ENCODE measurements around the gene FAM222B.
"Not testable (repeated sequence)": the region's sequence is repeated elsewhere in the genome, so short reads cannot be mapped to it uniquely, and the experiment has no call there.

The FAM222B gene

GRCh38 chr17:28743243-28744103 is 99.1 kb downstream of the FAM222B start, which contains the start of gene TRAF4:
Gene TRAF4 (plus strand): TSS chr17:28744011. CDS start chr17:28744113, 102 bp downstream.
- Histone ChIP-seq H3K36me3 (ENCODE audit: insufficient read depth, low read length) (peaks cover 39% of the 10 kb centered on the region), H3K4me3 (ENCODE audit: low read length) (peak within 1 kb of the TSS; percentile 87), H3K4me1 (ENCODE audit: insufficient read depth, low read length) (peaks cover 14% of the 10 kb centered on the region; the same call in 1 of the 2 replicates), H3K9me3 (ENCODE audit: insufficient read depth, low read depth, low read length) (no peaks in the 10 kb centered on the region), H3K9ac (ENCODE audit: low read depth, low read length) (peak within 1 kb of the TSS; percentile 96), H3K27me3 (ENCODE audit: insufficient read depth, low read length) (no peaks in the 10 kb centered on the region), H3K27ac (ENCODE audit: low read depth, low read length) (peak within 1 kb of the TSS; percentile 100)
- WGBS = under 1% methylated on average over 70 of the region's 70 CpGs

DNA sequence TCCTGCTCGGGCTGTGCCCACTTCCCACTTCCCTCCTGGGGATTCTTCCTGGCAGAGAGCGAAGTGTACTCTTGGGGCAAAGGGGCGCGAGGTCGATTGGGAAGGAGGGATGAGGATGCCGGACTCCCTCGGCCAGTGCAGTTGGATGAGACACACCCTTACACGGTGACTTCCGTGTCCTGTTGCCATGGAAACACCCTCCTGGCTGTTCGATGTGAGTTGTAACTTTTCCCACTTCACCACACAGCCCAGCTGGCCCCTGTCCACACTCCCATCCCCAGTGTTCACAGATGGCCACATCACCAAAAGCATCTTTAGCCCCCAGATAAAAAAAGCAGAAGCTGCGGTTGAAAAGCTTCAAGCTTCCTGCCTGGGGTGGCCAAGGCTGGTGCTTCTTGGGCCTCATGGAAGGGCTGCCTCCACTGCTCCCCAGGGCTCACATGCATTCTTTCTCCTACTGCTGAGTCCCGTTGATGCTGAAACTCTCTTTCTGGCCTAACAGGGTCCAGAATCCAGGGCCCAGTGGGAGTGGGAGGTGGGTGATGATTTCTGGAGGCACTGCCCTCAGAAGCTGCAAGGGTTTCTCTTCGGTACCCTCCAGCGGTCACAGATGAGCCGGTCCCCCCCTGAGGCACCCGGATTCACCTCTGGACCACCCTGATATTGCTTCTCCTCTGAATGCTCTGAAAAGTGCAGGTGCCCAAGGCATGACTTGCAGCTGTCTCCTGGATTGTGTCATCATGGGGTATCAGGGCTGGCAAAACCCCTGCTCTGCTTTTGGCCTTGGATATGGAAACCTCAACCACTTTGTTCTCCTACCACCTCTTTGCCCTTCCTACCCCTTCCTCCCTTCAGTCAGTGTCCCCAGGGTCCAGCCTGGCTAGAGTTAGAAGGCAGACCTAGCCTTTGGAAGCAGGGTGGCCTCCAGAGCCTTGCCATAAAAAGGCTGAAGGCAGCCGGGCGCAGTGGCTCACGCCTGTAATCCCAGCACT is 100.9 kb downstream of the FAM222B start:
- Histone ChIP-seq H3K27me3 (ENCODE audit: insufficient read depth, low read length) (no peaks in the 10 kb centered on the region), H3K4me1 (ENCODE audit: insufficient read depth, low read length) (peaks cover 12% of the 10 kb centered on the region; the same call in 1 of the 2 replicates), H3K9ac (ENCODE audit: low read depth, low read length) (no peak overlapping the region), H3K9me3 (ENCODE audit: insufficient read depth, low read depth, low read length) (no peaks in the 10 kb centered on the region), H3K36me3 (ENCODE audit: insufficient read depth, low read length) (peaks cover 28% of the 10 kb centered on the region), H3K4me3 (ENCODE audit: low read length) (no peak overlapping the region), H3K27ac (ENCODE audit: low read depth, low read length) (no peak overlapping the region)
- 94% methylated on average over 19 of the region's 19 CpGs for WGBS

- Histone ChIP-seq H3K4me3 (ENCODE audit: low read length) (no peak overlapping the region), H3K9me3 (ENCODE audit: insufficient read depth, low read depth, low read length) (no peaks in the 10 kb centered on the region), H3K4me1 (ENCODE audit: insufficient read depth, low read length) (0 out of 2 replicates have a peak, but pooled peaks cover 2% of the 10 kb centered on the region), H3K27me3 (ENCODE audit: insufficient read depth, low read length) (no peaks in the 10 kb centered on the region), H3K36me3 (ENCODE audit: insufficient read depth, low read length) (peaks cover 19% of the 10 kb centered on the region), H3K9ac (ENCODE audit: low read depth, low read length) (no peak overlapping the region), H3K27ac (ENCODE audit: low read depth, low read length) (no peak overlapping the region)
- WGBS = 94% methylated on average over 10 of the region's 10 CpGs
Observed at GRCh38 chr17:28740406-28741357, 101.9 kb downstream of the FAM222B start.

GRCh38 chr17:28738680-28739384 is 103.8 kb downstream of the FAM222B start:
- Histone ChIP-seq H3K27ac (ENCODE audit: low read depth, low read length) (no peak overlapping the region), H3K9me3 (ENCODE audit: insufficient read depth, low read depth, low read length) (no peaks in the 10 kb centered on the region), H3K4me3 (ENCODE audit: low read length) (no peak overlapping the region), H3K9ac (ENCODE audit: low read depth, low read length) (no peak overlapping the region), H3K36me3 (ENCODE audit: insufficient read depth, low read length) (peaks cover 33% of the 10 kb centered on the region), H3K27me3 (ENCODE audit: insufficient read depth, low read length) (no peaks in the 10 kb centered on the region), H3K4me1 (ENCODE audit: insufficient read depth, low read length) (no peaks in the 10 kb centered on the region)
- 93% methylated on average over 9 of the region's 10 CpGs for WGBS

GRCh38 chr17:28737770-28738679 is 104.6 kb downstream of the FAM222B start:
- WGBS = 96% methylated on average over 22 of the region's 22 CpGs
- Histone ChIP-seq H3K27ac (ENCODE audit: low read depth, low read length) (no peak overlapping the region), H3K9ac (ENCODE audit: low read depth, low read length) (no peak overlapping the region), H3K4me1 (ENCODE audit: insufficient read depth, low read length) (no peaks in the 10 kb centered on the region), H3K9me3 (ENCODE audit: insufficient read depth, low read depth, low read length) (no peaks in the 10 kb centered on the region), H3K27me3 (ENCODE audit: insufficient read depth, low read length) (no peaks in the 10 kb centered on the region), H3K4me3 (ENCODE audit: low read length) (no peak overlapping the region), H3K36me3 (ENCODE audit: insufficient read depth, low read length) (peaks cover 35% of the 10 kb centered on the region)

DNA sequence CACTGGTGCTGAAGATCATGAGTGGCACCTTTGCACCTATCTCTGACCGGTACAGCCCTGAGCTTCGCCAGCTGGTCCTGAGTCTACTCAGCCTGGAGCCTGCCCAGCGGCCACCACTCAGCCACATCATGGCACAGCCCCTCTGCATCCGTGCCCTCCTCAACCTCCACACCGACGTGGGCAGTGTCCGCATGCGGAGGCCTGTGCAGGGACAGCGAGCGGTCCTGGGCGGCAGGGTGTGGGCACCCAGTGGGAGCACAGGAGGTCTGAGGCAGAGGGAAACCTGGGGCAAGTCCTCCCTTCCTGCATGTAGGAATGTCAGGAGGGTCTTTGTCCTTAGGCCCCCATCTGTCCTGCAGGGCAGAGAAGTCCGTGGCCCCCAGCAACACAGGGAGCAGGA is 105.3 kb downstream of the FAM222B start:
- H3K27me3 ChIP-seq (ENCODE audit: insufficient read depth, low read length) = no peaks in the 10 kb centered on the region
- peaks cover 35% of the 10 kb centered on the region for H3K36me3 ChIP-seq (ENCODE audit: insufficient read depth, low read length)
- 97% methylated on average over 12 of the region's 12 CpGs for WGBS
- H3K4me1 ChIP-seq (ENCODE audit: insufficient read depth, low read length) = no peaks in the 10 kb centered on the region
- H3K27ac ChIP-seq (ENCODE audit: low read depth, low read length) = no peak overlapping the region
- H3K4me3 ChIP-seq (ENCODE audit: low read length) = no peak overlapping the region
- no peak overlapping the region for H3K9ac ChIP-seq (ENCODE audit: low read depth, low read length)
- H3K9me3 ChIP-seq (ENCODE audit: insufficient read depth, low read depth, low read length) = no peaks in the 10 kb centered on the region

GRCh38 chr17:28735913-28736769 is 106.4 kb downstream of the FAM222B start:
- not testable (repeated sequence) for H3K9me3 ChIP-seq (ENCODE audit: insufficient read depth, low read depth, low read length); H3K4me3 ChIP-seq (ENCODE audit: low read length); H3K4me1 ChIP-seq (ENCODE audit: insufficient read depth, low read length); H3K9ac ChIP-seq (ENCODE audit: low read depth, low read length); H3K27me3 ChIP-seq (ENCODE audit: insufficient read depth, low read length); H3K27ac ChIP-seq (ENCODE audit: low read depth, low read length)
- 98% methylated on average over 4 of the region's 8 CpGs for WGBS
- peaks cover 35% of the 10 kb centered on the region for H3K36me3 ChIP-seq (ENCODE audit: insufficient read depth, low read length)

GRCh38 chr17:28735242-28735722 is 107.3 kb downstream of the FAM222B start:
- peaks cover 31% of the 10 kb centered on the region for H3K36me3 ChIP-seq (ENCODE audit: insufficient read depth, low read length)
- no peaks in the 10 kb centered on the region for H3K27me3 ChIP-seq (ENCODE audit: insufficient read depth, low read length)
- no peak overlapping the region for H3K9ac ChIP-seq (ENCODE audit: low read depth, low read length)
- no peak overlapping the region for H3K4me3 ChIP-seq (ENCODE audit: low read length)
- H3K9me3 ChIP-seq (ENCODE audit: insufficient read depth, low read depth, low read length) = no peaks in the 10 kb centered on the region
- 91% methylated on average over 5 of the region's 5 CpGs for WGBS
- no peaks in the 10 kb centered on the region for H3K4me1 ChIP-seq (ENCODE audit: insufficient read depth, low read length)
- H3K27ac ChIP-seq (ENCODE audit: low read depth, low read length) = no peak overlapping the region

Data from HUES64 (cell line).